ENCODE results near the gene EPS8L2. TPM values are rescaled to one million over a fixed set of nuclear protein-coding genes. Genes with fewer than 3 reads are reported as not detected.

Gene EPS8L2
- total and polyA plus RNA-seq, 2 of the 13 experiments (the other 11 are each of a cell fraction or from before 2014, with no cell fraction given): 89.3 to 416 TPM

GRCh38 chr11:776561-777287, 70.7 kb downstream of the EPS8L2 start (continued):
- TF ChIP-seq, protein P1, sequence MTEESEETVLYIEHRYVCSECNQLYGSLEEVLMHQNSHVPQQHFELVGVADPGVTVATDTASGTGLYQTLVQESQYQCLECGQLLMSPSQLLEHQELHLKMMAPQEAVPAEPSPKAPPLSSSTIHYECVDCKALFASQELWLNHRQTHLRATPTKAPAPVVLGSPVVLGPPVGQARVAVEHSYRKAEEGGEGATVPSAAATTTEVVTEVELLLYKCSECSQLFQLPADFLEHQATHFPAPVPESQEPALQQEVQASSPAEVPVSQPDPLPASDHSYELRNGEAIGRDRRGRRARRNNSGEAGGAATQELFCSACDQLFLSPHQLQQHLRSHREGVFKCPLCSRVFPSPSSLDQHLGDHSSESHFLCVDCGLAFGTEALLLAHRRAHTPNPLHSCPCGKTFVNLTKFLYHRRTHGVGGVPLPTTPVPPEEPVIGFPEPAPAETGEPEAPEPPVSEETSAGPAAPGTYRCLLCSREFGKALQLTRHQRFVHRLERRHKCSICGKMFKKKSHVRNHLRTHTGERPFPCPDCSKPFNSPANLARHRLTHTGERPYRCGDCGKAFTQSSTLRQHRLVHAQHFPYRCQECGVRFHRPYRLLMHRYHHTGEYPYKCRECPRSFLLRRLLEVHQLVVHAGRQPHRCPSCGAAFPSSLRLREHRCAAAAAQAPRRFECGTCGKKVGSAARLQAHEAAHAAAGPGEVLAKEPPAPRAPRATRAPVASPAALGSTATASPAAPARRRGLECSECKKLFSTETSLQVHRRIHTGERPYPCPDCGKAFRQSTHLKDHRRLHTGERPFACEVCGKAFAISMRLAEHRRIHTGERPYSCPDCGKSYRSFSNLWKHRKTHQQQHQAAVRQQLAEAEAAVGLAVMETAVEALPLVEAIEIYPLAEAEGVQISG (CRISPR knock-in tag; IDR thresholded peaks at IDR 0.05): no peak; the same call in 1 of the 2 replicates
- TF ChIP-seq SRSF4 (IDR thresholded peaks at IDR 0.05; ENCODE audit: low read depth, low read length, poor library complexity, severe bottlenecking): no peak
- 0 out of 2 replicates have a peak, but pooled peaks have one; percentile 9 for TF ChIP-seq KLF6 (CRISPR knock-in tag; IDR thresholded peaks at IDR 0.05)
- TF ChIP-seq GATAD1 (CRISPR knock-in tag; IDR thresholded peaks at IDR 0.05): no peak
- no peak for TF ChIP-seq RELA (CRISPR knock-in tag; IDR thresholded peaks at IDR 0.05)
- TF ChIP-seq, protein P2, sequence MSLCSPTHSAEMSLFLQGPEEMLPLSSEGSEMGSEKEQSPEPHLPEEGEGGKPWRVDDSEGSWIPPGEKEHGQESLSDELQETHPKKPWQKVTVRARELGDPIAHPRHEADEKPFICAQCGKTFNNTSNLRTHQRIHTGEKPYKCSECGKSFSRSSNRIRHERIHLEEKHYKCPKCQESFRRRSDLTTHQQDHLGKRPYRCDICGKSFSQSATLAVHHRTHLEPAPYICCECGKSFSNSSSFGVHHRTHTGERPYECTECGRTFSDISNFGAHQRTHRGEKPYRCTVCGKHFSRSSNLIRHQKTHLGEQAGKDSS (CRISPR knock-in tag; IDR thresholded peaks at IDR 0.05; ENCODE audit: borderline replicate concordance, low read depth): peak; percentile 43; the same call in 1 of the 2 replicates
- no peak for TF ChIP-seq ZNF12 (CRISPR knock-in tag; IDR thresholded peaks at IDR 0.05)
- no peak for TF ChIP-seq FOXM1 (CRISPR knock-in tag; IDR thresholded peaks at IDR 0.05)
- TF ChIP-seq ELF4 (CRISPR knock-in tag; IDR thresholded peaks at IDR 0.05; ENCODE audit: borderline replicate concordance): no peak
- TF ChIP-seq NR2F6 (IDR thresholded peaks at IDR 0.05): no peak
- no peak for TF ChIP-seq NR2F6 (CRISPR knock-in tag; IDR thresholded peaks at IDR 0.05)
- no peak for TF ChIP-seq ZNF10 (CRISPR knock-in tag; IDR thresholded peaks at IDR 0.05; ENCODE audit: borderline replicate concordance, low read depth)
- peak; percentile 84 for TF ChIP-seq AGO2 (optimal IDR thresholded peaks at IDR 0.05; ENCODE audit: low read depth, low read length)
- TF ChIP-seq ZSCAN20 (CRISPR knock-in tag; IDR thresholded peaks at IDR 0.05; ENCODE audit: borderline replicate concordance): no peak
- TF ChIP-seq ZNF607 (CRISPR knock-in tag; IDR thresholded peaks at IDR 0.05; ENCODE audit: borderline replicate concordance): peak; percentile 3; the same call in 1 of the 2 replicates
- TF ChIP-seq, protein P3, sequence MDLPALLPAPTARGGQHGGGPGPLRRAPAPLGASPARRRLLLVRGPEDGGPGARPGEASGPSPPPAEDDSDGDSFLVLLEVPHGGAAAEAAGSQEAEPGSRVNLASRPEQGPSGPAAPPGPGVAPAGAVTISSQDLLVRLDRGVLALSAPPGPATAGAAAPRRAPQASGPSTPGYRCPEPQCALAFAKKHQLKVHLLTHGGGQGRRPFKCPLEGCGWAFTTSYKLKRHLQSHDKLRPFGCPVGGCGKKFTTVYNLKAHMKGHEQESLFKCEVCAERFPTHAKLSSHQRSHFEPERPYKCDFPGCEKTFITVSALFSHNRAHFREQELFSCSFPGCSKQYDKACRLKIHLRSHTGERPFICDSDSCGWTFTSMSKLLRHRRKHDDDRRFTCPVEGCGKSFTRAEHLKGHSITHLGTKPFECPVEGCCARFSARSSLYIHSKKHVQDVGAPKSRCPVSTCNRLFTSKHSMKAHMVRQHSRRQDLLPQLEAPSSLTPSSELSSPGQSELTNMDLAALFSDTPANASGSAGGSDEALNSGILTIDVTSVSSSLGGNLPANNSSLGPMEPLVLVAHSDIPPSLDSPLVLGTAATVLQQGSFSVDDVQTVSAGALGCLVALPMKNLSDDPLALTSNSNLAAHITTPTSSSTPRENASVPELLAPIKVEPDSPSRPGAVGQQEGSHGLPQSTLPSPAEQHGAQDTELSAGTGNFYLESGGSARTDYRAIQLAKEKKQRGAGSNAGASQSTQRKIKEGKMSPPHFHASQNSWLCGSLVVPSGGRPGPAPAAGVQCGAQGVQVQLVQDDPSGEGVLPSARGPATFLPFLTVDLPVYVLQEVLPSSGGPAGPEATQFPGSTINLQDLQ (CRISPR knock-in tag; IDR thresholded peaks at IDR 0.05): 0 out of 2 replicates have a peak, but pooled peaks have one; percentile 23
- TF ChIP-seq ZNF678 (CRISPR knock-in tag; IDR thresholded peaks at IDR 0.05): no peak
- peak; percentile 21; the same call in 1 of the 3 replicates for TF ChIP-seq MXI1 (IDR thresholded peaks at IDR 0.05; ENCODE audit: borderline replicate concordance, low read depth, low read length)
- no peak for TF ChIP-seq ZNF639 (CRISPR knock-in tag; conservative IDR thresholded peaks at IDR 0.05)
- no peak for TF ChIP-seq POLR2AphosphoS2 (IDR thresholded peaks at IDR 0.05; ENCODE audit: low read depth, low read length)
- no peak; the same call in 1 of the 2 replicates for TF ChIP-seq ZGPAT (CRISPR knock-in tag; IDR thresholded peaks at IDR 0.05)

Data from HepG2 (cell line).